Measurements from ENCODE around the gene PSMB3.

The PSMB3 gene

DNA sequence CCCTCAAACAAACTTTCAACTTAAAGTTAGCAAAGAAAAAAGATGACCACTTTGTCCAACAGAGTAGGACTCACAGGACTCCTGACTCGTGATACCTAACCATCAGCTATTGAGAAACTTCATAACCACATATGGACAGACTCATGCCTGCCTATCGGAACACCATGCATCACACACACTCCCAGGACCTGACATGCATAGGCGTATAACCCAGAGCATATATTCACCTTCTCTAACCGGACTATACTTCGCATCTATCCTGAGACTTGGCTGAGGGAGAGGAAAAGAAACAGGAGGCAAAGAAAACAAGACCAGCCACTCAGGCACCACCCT lies 44.6 kb downstream of the PSMB3 start:
- DNase-seq (ENCODE audit: low read depth), result no peak

DNA sequence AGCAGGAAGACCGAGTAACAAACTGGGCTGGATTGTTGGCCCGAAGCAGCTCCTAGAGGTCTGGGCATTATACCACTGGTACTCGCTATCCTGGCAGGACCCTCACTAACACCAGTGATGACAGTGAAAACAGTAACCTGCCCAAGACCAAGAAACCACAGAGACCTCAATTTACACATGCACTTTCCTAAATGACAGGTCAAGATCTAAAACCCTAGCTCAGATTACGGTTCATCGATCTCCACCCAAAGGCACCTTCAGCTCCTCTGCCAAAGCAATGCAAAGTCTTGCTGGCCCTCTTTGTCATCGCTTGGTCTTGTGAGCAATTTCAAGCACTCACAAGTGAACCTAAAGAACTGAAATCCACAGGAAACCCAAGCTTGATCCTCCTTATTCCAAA lies 45.3 kb downstream of the PSMB3 start:
- no peak for DNase-seq (ENCODE audit: low read depth)

DNA sequence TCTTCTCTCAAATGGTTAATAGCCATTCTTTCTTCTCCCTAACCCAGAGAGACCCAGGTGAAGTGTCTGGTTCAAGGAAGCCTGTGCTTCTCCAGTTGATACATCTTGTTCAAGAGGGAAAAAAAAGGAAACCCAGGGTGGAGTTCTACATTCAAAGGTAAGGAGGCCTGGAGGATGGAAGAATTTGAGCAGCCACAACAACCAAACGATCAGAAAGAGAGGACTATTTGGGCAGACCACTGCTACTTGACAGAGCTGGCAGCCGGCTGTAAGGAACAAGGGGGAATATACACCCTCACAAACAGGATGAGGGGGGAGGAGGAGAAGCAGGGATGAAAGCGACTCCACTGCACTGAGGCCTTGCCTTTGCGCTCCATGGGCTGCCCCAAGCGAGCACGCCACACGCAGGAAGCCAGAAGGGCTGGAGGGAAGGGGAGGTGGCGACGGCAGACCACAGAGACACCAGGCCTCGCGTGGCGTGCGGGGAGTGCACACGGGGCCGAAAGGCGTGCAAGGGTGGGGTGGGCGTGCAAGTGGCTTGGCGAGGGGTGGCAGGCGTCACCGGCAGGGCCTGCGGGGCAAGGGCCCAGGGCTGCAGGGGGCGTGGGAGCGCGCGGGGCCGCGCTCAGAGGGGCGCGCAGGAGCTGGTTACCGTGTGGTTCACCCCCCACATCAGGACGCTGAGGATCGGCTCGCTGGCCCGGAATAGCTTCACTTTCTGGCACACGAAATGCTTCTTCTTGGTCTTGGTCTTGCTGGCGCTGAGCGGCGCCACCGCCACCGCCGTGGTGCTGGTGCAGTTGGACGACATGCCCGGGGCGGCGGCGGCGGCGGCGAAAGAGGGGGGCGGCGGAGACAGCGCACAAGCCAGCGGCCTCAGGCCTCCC lies 46.3 kb downstream of the PSMB3 start:
- peak; percentile 37 for DNase-seq (ENCODE audit: low read depth)

- DNase-seq (ENCODE audit: low read depth), result peak; percentile 69
Observed at GRCh38 chr17:38799501-38800236, 47.1 kb downstream of the PSMB3 start, which contains the start of gene PIP4K2B. TSS of gene PIP4K2B (minus strand) at chr17:38799556. CDS start at chr17:38799424, 132 bp downstream.

- no peak for DNase-seq (ENCODE audit: low read depth)
Observed at GRCh38 chr17:38800237-38800760, 47.8 kb downstream of the PSMB3 start.

GRCh38 chr17:38809828-38810227 lies 57.3 kb downstream of the PSMB3 start:
- no peak for DNase-seq (ENCODE audit: low read depth)
